ENCODE results near the gene ATP6V1G1.
"Not testable (repeated sequence)": the region's sequence is repeated elsewhere in the genome, so short reads cannot be mapped to it uniquely, and the experiment has no call there.

Gene ATP6V1G1

DNA sequence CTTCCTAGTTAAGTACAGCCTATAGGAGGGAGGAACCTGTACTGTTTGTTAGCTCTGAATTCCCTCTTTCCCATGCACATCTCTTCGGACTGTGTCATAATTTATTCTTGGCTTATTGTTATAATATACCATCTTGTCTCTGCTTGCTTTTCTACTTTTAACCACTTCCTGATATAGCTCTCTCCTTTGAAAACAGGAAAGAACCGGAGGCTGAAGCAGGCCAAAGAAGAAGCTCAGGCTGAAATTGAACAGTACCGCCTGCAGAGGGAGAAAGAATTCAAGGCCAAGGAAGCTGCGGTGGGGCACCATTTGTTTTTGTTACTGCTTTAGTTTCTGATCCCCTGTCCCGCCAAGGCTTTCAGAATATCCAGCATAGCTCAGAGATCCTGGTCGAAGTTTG, 4.8 kb downstream of the ATP6V1G1 start:
- DNase-seq (ENCODE audit: low read depth, low spot score), result no peak
- no peak overlapping the region for H3K9ac ChIP-seq (ENCODE audit: insufficient read length, low read depth)
- no peak overlapping the region for H3K4me3 ChIP-seq (ENCODE audit: insufficient read length, low read depth)
- no peaks in the 10 kb centered on the region for H3K4me1 ChIP-seq (ENCODE audit: insufficient read depth, insufficient read length)
- no peaks in the 10 kb centered on the region for H3K27me3 ChIP-seq (ENCODE audit: insufficient read depth, insufficient read length)
- H3K9me3 ChIP-seq (ENCODE audit: insufficient read depth, low read length), result no peaks in the 10 kb centered on the region
- H3K36me3 ChIP-seq (ENCODE audit: insufficient read depth, insufficient read length, low read length), result peaks cover 68% of the 10 kb centered on the region
- no peak for TF ChIP-seq SUZ12 (IDR thresholded peaks at IDR 0.05; ENCODE audit: extremely low read depth, insufficient read depth, insufficient read length)

- peaks cover 76% of the 10 kb centered on the region for H3K36me3 ChIP-seq (ENCODE audit: insufficient read depth, insufficient read length, low read length)
- DNase-seq (ENCODE audit: low read depth, low spot score), result no peak
- no peaks in the 10 kb centered on the region for H3K27me3 ChIP-seq (ENCODE audit: insufficient read depth, insufficient read length)
- no peak overlapping the region for H3K9ac ChIP-seq (ENCODE audit: insufficient read length, low read depth)
- no peak overlapping the region for H3K4me3 ChIP-seq (ENCODE audit: insufficient read length, low read depth)
- no peaks in the 10 kb centered on the region for H3K4me1 ChIP-seq (ENCODE audit: insufficient read depth, insufficient read length)
- no peaks in the 10 kb centered on the region for H3K9me3 ChIP-seq (ENCODE audit: insufficient read depth, low read length)
- no peak for TF ChIP-seq SUZ12 (IDR thresholded peaks at IDR 0.05; ENCODE audit: extremely low read depth, insufficient read depth, insufficient read length)
- no peak for TF ChIP-seq YY1 (IDR thresholded peaks at IDR 0.05; ENCODE audit: insufficient read depth, insufficient read length)
- no peak for TF ChIP-seq ZNF274 (IDR thresholded peaks at IDR 0.05; ENCODE audit: low read depth, low read length)
These were observed 6.6 kb downstream of the ATP6V1G1 start for GRCh38 chr9:114594136-114594535.

- H3K9ac ChIP-seq (ENCODE audit: insufficient read length, low read depth); H3K4me3 ChIP-seq (ENCODE audit: insufficient read length, low read depth); H3K9me3 ChIP-seq (ENCODE audit: insufficient read depth, low read length); H3K27me3 ChIP-seq (ENCODE audit: insufficient read depth, insufficient read length); DNase-seq (ENCODE audit: low read depth, low spot score); H3K4me1 ChIP-seq (ENCODE audit: insufficient read depth, insufficient read length): not testable (repeated sequence)
- H3K36me3 ChIP-seq (ENCODE audit: insufficient read depth, insufficient read length, low read length), result peaks cover 41% of the 10 kb centered on the region
These were observed 13.1 kb downstream of the ATP6V1G1 start for GRCh38 chr9:114600502-114601248.

DNA sequence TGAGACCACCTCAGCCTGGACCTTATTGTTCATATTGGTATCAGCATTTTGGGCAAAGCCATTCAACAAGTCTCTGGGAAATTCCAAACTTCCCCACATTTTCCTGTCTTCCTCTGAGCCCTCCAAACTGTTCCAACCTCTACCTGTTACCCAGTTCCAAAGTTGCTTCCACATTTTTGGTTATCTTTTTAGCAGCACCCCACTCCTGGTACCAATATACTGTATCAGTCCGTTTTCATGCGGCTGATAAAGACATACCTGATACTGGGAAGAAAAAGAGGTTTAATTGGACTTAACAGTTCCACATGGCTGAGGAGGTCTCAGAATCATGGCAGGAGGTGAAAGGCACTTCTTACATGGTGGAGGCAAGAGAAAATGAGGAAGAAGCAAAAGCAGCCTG, 14.2 kb downstream of the ATP6V1G1 start:
- H3K9me3 ChIP-seq (ENCODE audit: insufficient read depth, low read length); H3K27me3 ChIP-seq (ENCODE audit: insufficient read depth, insufficient read length); DNase-seq (ENCODE audit: low read depth, low spot score); H3K9ac ChIP-seq (ENCODE audit: insufficient read length, low read depth); H3K4me1 ChIP-seq (ENCODE audit: insufficient read depth, insufficient read length); H3K4me3 ChIP-seq (ENCODE audit: insufficient read length, low read depth): not testable (repeated sequence)
- H3K36me3 ChIP-seq (ENCODE audit: insufficient read depth, insufficient read length, low read length), result peaks cover 32% of the 10 kb centered on the region

DNA sequence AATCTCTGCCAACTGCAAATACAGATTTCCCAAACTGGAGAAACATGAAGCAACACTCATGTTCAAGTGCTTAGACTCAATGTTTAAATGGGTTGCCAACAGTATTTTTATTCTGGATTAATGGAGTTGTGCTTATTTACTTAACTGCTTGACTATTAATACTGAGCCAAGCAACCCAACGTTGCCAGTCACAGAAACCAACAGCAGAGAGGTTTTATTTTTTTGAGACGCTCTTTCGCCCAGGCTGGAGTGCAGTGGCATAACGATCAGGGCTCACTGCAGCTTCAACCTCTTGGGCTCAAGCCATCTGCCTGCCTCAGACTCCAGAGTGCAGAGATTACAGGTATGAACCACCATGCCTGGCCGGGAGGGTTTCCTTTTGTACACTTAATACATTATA, 15.1 kb downstream of the ATP6V1G1 start:
- H3K36me3 ChIP-seq (ENCODE audit: insufficient read depth, insufficient read length, low read length), result peaks cover 25% of the 10 kb centered on the region
- TF ChIP-seq ZNF274 (IDR thresholded peaks at IDR 0.05; ENCODE audit: low read depth, low read length), result no peak
- no peak for TF ChIP-seq YY1 (IDR thresholded peaks at IDR 0.05; ENCODE audit: insufficient read depth, insufficient read length)
- TF ChIP-seq SUZ12 (IDR thresholded peaks at IDR 0.05; ENCODE audit: extremely low read depth, insufficient read depth, insufficient read length), result no peak
- H3K9ac ChIP-seq (ENCODE audit: insufficient read length, low read depth), result no peak overlapping the region
- no peaks in the 10 kb centered on the region for H3K27me3 ChIP-seq (ENCODE audit: insufficient read depth, insufficient read length)
- H3K4me3 ChIP-seq (ENCODE audit: insufficient read length, low read depth), result no peak overlapping the region
- no peaks in the 10 kb centered on the region for H3K4me1 ChIP-seq (ENCODE audit: insufficient read depth, insufficient read length)
- no peaks in the 10 kb centered on the region for H3K9me3 ChIP-seq (ENCODE audit: insufficient read depth, low read length)
- DNase-seq (ENCODE audit: low read depth, low spot score), result no peak

DNA sequence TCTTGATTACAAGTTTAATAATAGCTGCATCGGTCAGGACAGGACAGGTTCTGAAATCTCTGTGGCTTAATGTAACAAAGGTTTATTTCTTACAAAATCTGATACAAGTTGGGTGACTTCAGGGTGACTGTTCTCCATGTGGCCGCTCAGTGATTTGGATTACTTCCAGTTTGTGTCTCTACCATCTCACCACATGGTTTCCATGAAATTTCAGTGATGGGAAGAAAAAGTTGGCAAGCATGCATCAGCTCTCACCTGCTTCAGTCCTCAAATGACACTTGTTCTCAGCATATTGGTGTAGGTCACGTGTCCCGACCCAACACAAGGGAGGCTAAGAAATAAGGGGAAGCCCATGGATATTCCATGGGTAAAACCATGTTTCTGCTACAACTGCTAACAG, 15.7 kb downstream of the ATP6V1G1 start:
- no peaks in the 10 kb centered on the region for H3K27me3 ChIP-seq (ENCODE audit: insufficient read depth, insufficient read length)
- H3K9me3 ChIP-seq (ENCODE audit: insufficient read depth, low read length), result no peaks in the 10 kb centered on the region
- peaks cover 19% of the 10 kb centered on the region for H3K36me3 ChIP-seq (ENCODE audit: insufficient read depth, insufficient read length, low read length)
- H3K4me3 ChIP-seq (ENCODE audit: insufficient read length, low read depth), result no peak overlapping the region
- DNase-seq (ENCODE audit: low read depth, low spot score), result no peak
- peaks cover 2% of the 10 kb centered on the region for H3K4me1 ChIP-seq (ENCODE audit: insufficient read depth, insufficient read length)
- H3K9ac ChIP-seq (ENCODE audit: insufficient read length, low read depth), result no peak overlapping the region
- TF ChIP-seq ZNF274 (IDR thresholded peaks at IDR 0.05; ENCODE audit: low read depth, low read length) (no peak), YY1 (IDR thresholded peaks at IDR 0.05; ENCODE audit: insufficient read depth, insufficient read length) (no peak), SUZ12 (IDR thresholded peaks at IDR 0.05; ENCODE audit: extremely low read depth, insufficient read depth, insufficient read length) (no peak)

- no peak overlapping the region for H3K4me3 ChIP-seq (ENCODE audit: insufficient read length, low read depth)
- DNase-seq (ENCODE audit: low read depth, low spot score), result no peak
- no peak overlapping the region for H3K9ac ChIP-seq (ENCODE audit: insufficient read length, low read depth)
- peaks cover 5% of the 10 kb centered on the region for H3K36me3 ChIP-seq (ENCODE audit: insufficient read depth, insufficient read length, low read length)
- no peaks in the 10 kb centered on the region for H3K27me3 ChIP-seq (ENCODE audit: insufficient read depth, insufficient read length)
- no peaks in the 10 kb centered on the region for H3K9me3 ChIP-seq (ENCODE audit: insufficient read depth, low read length)
- peaks cover 2% of the 10 kb centered on the region for H3K4me1 ChIP-seq (ENCODE audit: insufficient read depth, insufficient read length)
- TF ChIP-seq ZNF274 (IDR thresholded peaks at IDR 0.05; ENCODE audit: low read depth, low read length) (no peak), SUZ12 (IDR thresholded peaks at IDR 0.05; ENCODE audit: extremely low read depth, insufficient read depth, insufficient read length) (no peak), YY1 (IDR thresholded peaks at IDR 0.05; ENCODE audit: insufficient read depth, insufficient read length) (no peak)
These were observed 17.4 kb downstream of the ATP6V1G1 start for GRCh38 chr9:114604989-114605388.

- H3K9me3 ChIP-seq (ENCODE audit: insufficient read depth, low read length), result no peaks in the 10 kb centered on the region
- H3K36me3 ChIP-seq (ENCODE audit: insufficient read depth, insufficient read length, low read length), result no peaks in the 10 kb centered on the region
- peaks cover 2% of the 10 kb centered on the region for H3K4me1 ChIP-seq (ENCODE audit: insufficient read depth, insufficient read length)
- TF ChIP-seq YY1 (IDR thresholded peaks at IDR 0.05; ENCODE audit: insufficient read depth, insufficient read length), result no peak
- no peak for TF ChIP-seq SUZ12 (IDR thresholded peaks at IDR 0.05; ENCODE audit: extremely low read depth, insufficient read depth, insufficient read length)
- TF ChIP-seq ZNF274 (IDR thresholded peaks at IDR 0.05; ENCODE audit: low read depth, low read length), result no peak
- DNase-seq (ENCODE audit: low read depth, low spot score), result no peak
- peaks cover 6% of the 10 kb centered on the region for H3K27me3 ChIP-seq (ENCODE audit: insufficient read depth, insufficient read length)
- H3K9ac ChIP-seq (ENCODE audit: insufficient read length, low read depth), result no peak overlapping the region
- no peak overlapping the region for H3K4me3 ChIP-seq (ENCODE audit: insufficient read length, low read depth)
These were observed 18.5 kb downstream of the ATP6V1G1 start for GRCh38 chr9:114606068-114606467.
